ENCODE results near the gene TAF3.

- TF ChIP-seq CTCF (IDR thresholded peaks at IDR 0.05), result no peak
- TF ChIP-seq POLR2A (IDR thresholded peaks at IDR 0.05), result no peak
These were observed 127.3 kb downstream of the TAF3 start for GRCh38 chr10:7945469-7946187.

Data from uterus (tissue), 2 donors.